HCT116 (cell line): ENCODE measurements around the gene ZNF10.

Experiments used
- POLR2A ChIP-seq: IDR thresholded peaks from 2 replicates; pipeline ENCODE4 v1.7.0; 2011; ENCODE audit warnings: borderline replicate concordance; ENCODE audit not compliant: insufficient read depth, insufficient read length; ENCODE audit errors: extremely low read depth
- TF ChIP-seq, protein P1 (sequence below), 3 experiments: fragments of 200-600 bp in 1 of 3; sonication (generic) in 1 of 3; IDR thresholded peaks in 2 of 3; conservative IDR thresholded peaks in 1 of 3; 2 replicates each; pipeline ENCODE4 v1.5.1; 2012 to 2017; ENCODE audit warnings: low read depth in 2 of 3, low read length in 2 of 3, antibody characterized with exemption in 1 of 3, borderline replicate concordance in 1 of 3, control low read depth in 1 of 3, mild to moderate bottlenecking in 1 of 3, mixed read lengths in 1 of 3, mixed run types in 1 of 3, moderate library complexity in 1 of 3; ENCODE audit not compliant: insufficient read depth in 1 of 3

GRCh38 chr12:133120385-133121191, 9.8 kb upstream of the ZNF10 start:
- TF ChIP-seq, protein P1, sequence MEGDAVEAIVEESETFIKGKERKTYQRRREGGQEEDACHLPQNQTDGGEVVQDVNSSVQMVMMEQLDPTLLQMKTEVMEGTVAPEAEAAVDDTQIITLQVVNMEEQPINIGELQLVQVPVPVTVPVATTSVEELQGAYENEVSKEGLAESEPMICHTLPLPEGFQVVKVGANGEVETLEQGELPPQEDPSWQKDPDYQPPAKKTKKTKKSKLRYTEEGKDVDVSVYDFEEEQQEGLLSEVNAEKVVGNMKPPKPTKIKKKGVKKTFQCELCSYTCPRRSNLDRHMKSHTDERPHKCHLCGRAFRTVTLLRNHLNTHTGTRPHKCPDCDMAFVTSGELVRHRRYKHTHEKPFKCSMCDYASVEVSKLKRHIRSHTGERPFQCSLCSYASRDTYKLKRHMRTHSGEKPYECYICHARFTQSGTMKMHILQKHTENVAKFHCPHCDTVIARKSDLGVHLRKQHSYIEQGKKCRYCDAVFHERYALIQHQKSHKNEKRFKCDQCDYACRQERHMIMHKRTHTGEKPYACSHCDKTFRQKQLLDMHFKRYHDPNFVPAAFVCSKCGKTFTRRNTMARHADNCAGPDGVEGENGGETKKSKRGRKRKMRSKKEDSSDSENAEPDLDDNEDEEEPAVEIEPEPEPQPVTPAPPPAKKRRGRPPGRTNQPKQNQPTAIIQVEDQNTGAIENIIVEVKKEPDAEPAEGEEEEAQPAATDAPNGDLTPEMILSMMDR (IDR thresholded peaks at IDR 0.05 in 2 of 3, conservative IDR thresholded peaks at IDR 0.05 in 1 of 3; ENCODE audit: borderline replicate concordance in 1 of 3, insufficient read depth in 1 of 3, low read depth in 2 of 3, low read length in 2 of 3), result no peak
- no peak for TF ChIP-seq POLR2A
